ENCODE measurements around the gene MLLT10.

GRCh38 chr10:21520949-21521348, 13.1 kb upstream of the MLLT10 start:
- TF ChIP-seq CTCF (IDR thresholded peaks at IDR 0.05) (no peak), POLR2A (IDR thresholded peaks at IDR 0.05) (no peak)

All from adrenal gland (tissue), 5 donors.